C4-2B (cell line): ENCODE results near the gene HTR3B.
A peak's percentile ranks its signal among the peaks of the same experiment; 100 is the strongest.

Experiments used
- H3K27ac ChIP-seq: fragments of 450-650 bp; 2 replicates; pipeline ENCODE4 v1.5.1; 2017
- ZFX ChIP-seq: fragments of 450-650 bp; IDR thresholded peaks from 2 replicates; pipeline ENCODE4 v1.6.1; 2017
- TF ChIP-seq, protein P1 (sequence below): fragments of 450-650 bp; conservative IDR thresholded peaks from 2 replicates; pipeline ENCODE4 v1.5.1; 2017; ENCODE audit warnings: mild to moderate bottlenecking

HTR3B gene

DNA sequence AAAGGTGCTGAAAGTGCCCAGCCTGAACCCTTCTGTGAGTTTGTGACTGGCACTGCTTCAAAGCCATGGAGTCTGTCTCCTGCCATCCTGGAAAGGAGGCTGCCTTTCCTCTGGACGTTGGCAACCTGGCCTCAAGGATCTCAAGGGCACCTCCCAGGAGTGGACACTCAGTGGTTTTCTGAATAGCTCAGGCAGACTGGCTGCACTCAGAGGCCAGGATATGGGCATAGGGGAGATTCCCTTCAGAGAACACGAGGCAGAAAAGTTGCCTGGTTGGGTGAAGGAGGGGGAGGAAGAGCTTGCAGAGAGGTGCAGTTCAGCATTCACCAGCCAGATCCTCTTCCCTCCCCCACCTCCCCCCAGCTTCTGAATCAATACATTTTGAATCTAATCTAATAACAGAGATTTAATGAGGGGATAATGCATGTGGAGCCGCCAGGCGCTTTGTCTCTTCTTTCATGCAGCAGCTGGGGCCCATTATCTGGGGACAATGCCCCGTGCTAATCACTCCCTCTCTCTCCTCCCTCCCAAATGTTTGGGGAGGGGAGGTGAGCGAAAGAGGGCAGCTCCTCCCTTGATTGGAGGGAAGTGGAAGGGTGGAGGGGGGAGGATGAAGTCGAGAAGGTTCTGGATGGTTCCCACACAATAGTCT lies 88.0 kb downstream of the HTR3B start:
- no peak overlapping the region for H3K27ac ChIP-seq
- TF ChIP-seq, protein P1, sequence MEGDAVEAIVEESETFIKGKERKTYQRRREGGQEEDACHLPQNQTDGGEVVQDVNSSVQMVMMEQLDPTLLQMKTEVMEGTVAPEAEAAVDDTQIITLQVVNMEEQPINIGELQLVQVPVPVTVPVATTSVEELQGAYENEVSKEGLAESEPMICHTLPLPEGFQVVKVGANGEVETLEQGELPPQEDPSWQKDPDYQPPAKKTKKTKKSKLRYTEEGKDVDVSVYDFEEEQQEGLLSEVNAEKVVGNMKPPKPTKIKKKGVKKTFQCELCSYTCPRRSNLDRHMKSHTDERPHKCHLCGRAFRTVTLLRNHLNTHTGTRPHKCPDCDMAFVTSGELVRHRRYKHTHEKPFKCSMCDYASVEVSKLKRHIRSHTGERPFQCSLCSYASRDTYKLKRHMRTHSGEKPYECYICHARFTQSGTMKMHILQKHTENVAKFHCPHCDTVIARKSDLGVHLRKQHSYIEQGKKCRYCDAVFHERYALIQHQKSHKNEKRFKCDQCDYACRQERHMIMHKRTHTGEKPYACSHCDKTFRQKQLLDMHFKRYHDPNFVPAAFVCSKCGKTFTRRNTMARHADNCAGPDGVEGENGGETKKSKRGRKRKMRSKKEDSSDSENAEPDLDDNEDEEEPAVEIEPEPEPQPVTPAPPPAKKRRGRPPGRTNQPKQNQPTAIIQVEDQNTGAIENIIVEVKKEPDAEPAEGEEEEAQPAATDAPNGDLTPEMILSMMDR: no peak
- no peak for TF ChIP-seq ZFX

DNA sequence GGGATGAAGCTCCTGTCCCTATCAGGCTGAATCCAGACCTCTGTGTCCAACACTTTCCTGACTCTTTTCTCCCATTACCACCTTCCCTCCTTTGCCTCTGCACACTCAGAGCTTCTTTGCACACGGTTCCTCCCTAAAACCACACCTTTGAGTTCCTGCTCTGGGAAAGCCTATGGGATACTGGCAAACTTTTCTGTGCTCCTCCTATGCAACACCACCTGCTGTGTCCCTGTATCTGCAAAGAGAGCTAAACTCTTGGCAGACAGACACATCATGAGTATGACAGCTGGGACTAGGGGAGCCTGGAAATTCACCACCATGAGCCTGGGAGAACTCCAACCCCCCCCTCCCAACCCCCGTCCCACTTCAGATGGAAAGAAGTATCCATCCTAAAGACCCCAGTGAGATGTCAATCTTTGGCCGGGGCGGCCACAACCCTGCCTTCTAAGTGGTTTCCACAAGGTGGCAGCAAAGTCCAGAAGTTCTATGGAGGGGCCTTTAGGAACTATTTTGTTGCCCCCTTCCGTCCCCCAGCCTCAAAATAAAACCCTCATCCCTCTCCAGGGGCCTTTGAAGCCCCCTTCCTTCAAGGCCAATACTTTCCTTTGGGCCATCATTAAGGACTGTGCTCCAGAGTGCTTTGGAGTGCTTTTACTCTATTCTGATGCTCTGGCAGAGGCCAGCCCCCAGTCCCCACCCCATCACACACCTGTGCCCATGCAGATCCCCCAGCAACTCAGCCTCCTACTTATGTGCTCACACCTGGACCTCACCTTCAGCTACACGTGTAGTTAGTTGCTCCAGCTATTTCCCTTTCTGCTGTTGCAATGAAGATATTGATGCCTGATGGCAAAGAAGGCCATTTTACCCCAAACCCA lies 89.7 kb downstream of the HTR3B start:
- peak overlapping the region; percentile 18 for H3K27ac ChIP-seq
- TF ChIP-seq, protein P1: peak; percentile 85
- TF ChIP-seq ZFX: no peak
